ENCODE measurements around the gene CCDC43.

DNA sequence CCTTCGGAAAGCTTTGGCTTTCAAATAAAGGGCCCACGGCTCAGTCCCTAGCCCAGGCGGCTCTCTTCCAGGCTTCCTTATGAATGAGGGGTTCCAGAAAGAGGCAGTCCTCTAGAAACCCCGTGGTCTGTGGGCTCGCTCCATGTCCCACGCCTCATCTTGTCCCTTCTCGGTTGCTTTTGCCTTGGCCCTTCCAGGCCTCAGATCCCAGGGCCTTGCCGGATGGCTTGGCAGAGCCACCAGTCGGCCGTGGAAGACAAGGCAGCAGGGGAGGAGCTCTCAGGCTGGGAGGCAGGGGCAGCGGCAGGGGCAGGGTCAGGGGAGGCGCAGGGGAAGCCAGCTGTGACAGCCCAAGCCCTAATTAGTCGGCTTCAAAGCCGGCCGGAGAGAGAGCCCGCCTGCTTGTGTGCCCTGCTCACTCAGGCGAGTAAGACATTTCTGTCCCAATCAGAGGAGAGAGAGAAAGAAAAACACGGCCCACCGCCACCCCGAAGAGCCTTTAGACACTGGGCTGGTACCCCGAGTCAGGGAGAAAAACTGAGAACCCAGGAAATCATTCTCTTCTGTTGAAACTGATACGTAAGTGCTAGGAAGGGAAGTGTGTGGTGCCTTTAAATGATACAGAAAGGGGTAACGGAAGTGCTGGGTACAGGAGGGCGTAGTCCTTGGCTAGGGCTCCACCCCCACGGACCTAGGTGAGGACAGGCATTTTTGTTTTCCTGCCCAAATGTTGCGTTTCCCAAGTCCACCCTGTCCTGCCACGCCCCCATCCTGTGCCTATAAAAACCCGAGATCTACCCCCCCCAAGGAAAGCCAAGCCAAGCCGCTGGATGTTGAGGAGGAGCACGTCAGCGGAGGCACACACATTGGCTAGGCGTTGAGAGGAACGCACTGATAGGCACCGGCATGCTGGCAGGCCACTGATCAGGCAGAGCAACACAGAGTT is 61.1 kb downstream of the CCDC43 start:
- TF ChIP-seq POLR2AphosphoS5 (IDR thresholded peaks at IDR 0.05; ENCODE audit: low read depth, low read length) (no peak), POLR2A (IDR thresholded peaks at IDR 0.05; ENCODE audit: low read depth, low read length) (no peak), TAF1 (IDR thresholded peaks at IDR 0.05; ENCODE audit: borderline replicate concordance, low read depth, low read length) (no peak)
